Measurements from ENCODE around the gene KCTD3.

GRCh38 chr1:215568299-215568692 is 1.2 kb downstream of the KCTD3 start:
- TF ChIP-seq FOXA1 (IDR thresholded peaks at IDR 0.05) (no peak), ARNT (IDR thresholded peaks at IDR 0.05) (no peak), TARDBP (IDR thresholded peaks at IDR 0.05) (no peak), FOXK2 (IDR thresholded peaks at IDR 0.05) (no peak), BHLHE40 (IDR thresholded peaks at IDR 0.05; ENCODE audit: borderline replicate concordance) (no peak), ELF4 (IDR thresholded peaks at IDR 0.05) (no peak), SP1 (IDR thresholded peaks at IDR 0.05) (no peak), PKNOX1 (IDR thresholded peaks at IDR 0.05) (no peak), ZNF384 (IDR thresholded peaks at IDR 0.05) (no peak), SUZ12 (IDR thresholded peaks at IDR 0.05) (no peak), L3MBTL2 (conservative IDR thresholded peaks at IDR 0.05) (no peak), FOXM1 (IDR thresholded peaks at IDR 0.05; ENCODE audit: borderline replicate concordance) (no peak)
